ENCODE measurements around the gene TSPYL2.
A peak's percentile ranks its signal among the peaks of the same experiment; 100 is the strongest.

Gene TSPYL2

GRCh38 chrX:53081925-53082772 lies at the start of gene TSPYL2:
TSPYL2 (plus strand) TSS chrX:53082367; CDS start chrX:53082499, 132 bp downstream.
- peak; percentile 77 to 88 for DNase-seq (ENCODE audit: low read depth in 2 of 2)

GRCh38 chrX:53036149-53036548 lies 46.0 kb upstream of the TSPYL2 start:
- DNase-seq (ENCODE audit: low read depth in 2 of 2), result no peak

- DNase-seq (ENCODE audit: low read depth in 2 of 2), result no peak
Measured at GRCh38 chrX:53039236-53039635, 42.9 kb upstream of the TSPYL2 start.

- DNase-seq (ENCODE audit: low read depth in 2 of 2), result no peak
Measured at GRCh38 chrX:53044995-53045394, 37.2 kb upstream of the TSPYL2 start.

- DNase-seq (ENCODE audit: low read depth in 2 of 2), result no peak
Measured at GRCh38 chrX:53047228-53047627, 34.9 kb upstream of the TSPYL2 start.

- DNase-seq (ENCODE audit: low read depth in 2 of 2), result no peak
Measured at GRCh38 chrX:53048169-53049126, 33.7 kb upstream of the TSPYL2 start, which contains the start of gene GPR173. GPR173 (plus strand) TSS chrX:53048789; CDS start chrX:53076622, 27,833 bp downstream.

- DNase-seq (ENCODE audit: low read depth in 2 of 2), result no peak
Measured at GRCh38 chrX:53049127-53049517, 33.0 kb upstream of the TSPYL2 start.

GRCh38 chrX:53050841-53051240 lies 31.3 kb upstream of the TSPYL2 start:
- no peak for DNase-seq (ENCODE audit: low read depth in 2 of 2)

- no peak for DNase-seq (ENCODE audit: low read depth in 2 of 2)
Measured at GRCh38 chrX:53055244-53055849, 26.8 kb upstream of the TSPYL2 start.

GRCh38 chrX:53056292-53056691 lies 25.9 kb upstream of the TSPYL2 start:
- no peak for DNase-seq (ENCODE audit: low read depth in 2 of 2)

GRCh38 chrX:53065104-53065503 lies 17.1 kb upstream of the TSPYL2 start:
- DNase-seq (ENCODE audit: low read depth in 2 of 2), result no peak

GRCh38 chrX:53071064-53071463 lies 11.1 kb upstream of the TSPYL2 start:
- DNase-seq (ENCODE audit: low read depth in 2 of 2), result no peak

- DNase-seq (ENCODE audit: low read depth in 2 of 2), result peak in 1 of 2 donors; percentile 37
Measured at GRCh38 chrX:53071604-53072417, 10.4 kb upstream of the TSPYL2 start.

- no peak for DNase-seq (ENCODE audit: low read depth in 2 of 2)
Measured at GRCh38 chrX:53072418-53073114, 9.6 kb upstream of the TSPYL2 start.

- DNase-seq (ENCODE audit: low read depth in 2 of 2), result no peak
Measured at GRCh38 chrX:53073115-53073586, 9.0 kb upstream of the TSPYL2 start.

GRCh38 chrX:53075011-53075410 lies 7.2 kb upstream of the TSPYL2 start:
- no peak for DNase-seq (ENCODE audit: low read depth in 2 of 2)

- no peak for DNase-seq (ENCODE audit: low read depth in 2 of 2)
Measured at GRCh38 chrX:53076671-53077070, 5.5 kb upstream of the TSPYL2 start.

- DNase-seq (ENCODE audit: low read depth in 2 of 2), result no peak
Measured at GRCh38 chrX:53077207-53078197, 4.7 kb upstream of the TSPYL2 start.

- DNase-seq (ENCODE audit: low read depth in 2 of 2), result no peak
Measured at GRCh38 chrX:53078943-53079342, 3.2 kb upstream of the TSPYL2 start.

Data from stimulated activated CD4-positive, alpha-beta T cell treated with anti-CD3 and anti-CD28 coated beads, Interleukin-1b, Interleukin-23, amount 100 ng/mL, for 1 hour (primary cell).